ENCODE results near the gene C2orf69. TPM values are rescaled to one million over a fixed set of nuclear protein-coding genes. Genes with fewer than 3 reads are reported as not detected.

C2orf69 gene
- total and polyA plus RNA-seq, 2 of the 13 experiments (the other 11 are each of a cell fraction or from before 2014, with no cell fraction given): 4.8 to 19.3 TPM

- TF ChIP-seq, protein P1, sequence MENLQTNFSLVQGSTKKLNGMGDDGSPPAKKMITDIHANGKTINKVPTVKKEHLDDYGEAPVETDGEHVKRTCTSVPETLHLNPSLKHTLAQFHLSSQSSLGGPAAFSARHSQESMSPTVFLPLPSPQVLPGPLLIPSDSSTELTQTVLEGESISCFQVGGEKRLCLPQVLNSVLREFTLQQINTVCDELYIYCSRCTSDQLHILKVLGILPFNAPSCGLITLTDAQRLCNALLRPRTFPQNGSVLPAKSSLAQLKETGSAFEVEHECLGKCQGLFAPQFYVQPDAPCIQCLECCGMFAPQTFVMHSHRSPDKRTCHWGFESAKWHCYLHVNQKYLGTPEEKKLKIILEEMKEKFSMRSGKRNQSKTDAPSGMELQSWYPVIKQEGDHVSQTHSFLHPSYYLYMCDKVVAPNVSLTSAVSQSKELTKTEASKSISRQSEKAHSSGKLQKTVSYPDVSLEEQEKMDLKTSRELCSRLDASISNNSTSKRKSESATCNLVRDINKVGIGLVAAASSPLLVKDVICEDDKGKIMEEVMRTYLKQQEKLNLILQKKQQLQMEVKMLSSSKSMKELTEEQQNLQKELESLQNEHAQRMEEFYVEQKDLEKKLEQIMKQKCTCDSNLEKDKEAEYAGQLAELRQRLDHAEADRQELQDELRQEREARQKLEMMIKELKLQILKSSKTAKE (CRISPR knock-in tag; IDR thresholded peaks at IDR 0.05; ENCODE audit: borderline replicate concordance): no peak
- TF ChIP-seq ZNF572 (CRISPR knock-in tag; IDR thresholded peaks at IDR 0.05) (no peak), PBX3 (CRISPR knock-in tag; IDR thresholded peaks at IDR 0.05; ENCODE audit: borderline replicate concordance) (no peak), ZNF605 (CRISPR knock-in tag; IDR thresholded peaks at IDR 0.05) (peak; percentile 90; the same call in 1 of the 2 replicates), RORA (CRISPR knock-in tag; IDR thresholded peaks at IDR 0.05) (no peak), ZSCAN25 (CRISPR knock-in tag; IDR thresholded peaks at IDR 0.05) (no peak), SIN3B (IDR thresholded peaks at IDR 0.05; ENCODE audit: low read length) (no peak), ZNF569 (CRISPR knock-in tag; IDR thresholded peaks at IDR 0.05; ENCODE audit: borderline replicate concordance) (0 out of 2 replicates have a peak, but pooled peaks have one; percentile 34), HHEX (CRISPR knock-in tag; IDR thresholded peaks at IDR 0.05) (no peak), RFX1 (IDR thresholded peaks at IDR 0.05) (no peak), BRD4 (CRISPR knock-in tag; IDR thresholded peaks at IDR 0.05) (no peak), ZNF768 (CRISPR knock-in tag; IDR thresholded peaks at IDR 0.05) (no peak), MED8 (CRISPR knock-in tag; IDR thresholded peaks at IDR 0.05; ENCODE audit: insufficient replicate concordance) (peak; percentile 7), SAP130 (CRISPR knock-in tag; IDR thresholded peaks at IDR 0.05; ENCODE audit: low read depth) (no peak), NKX3-1 (CRISPR knock-in tag; IDR thresholded peaks at IDR 0.05) (no peak), ZNF766 (CRISPR knock-in tag; IDR thresholded peaks at IDR 0.05; ENCODE audit: borderline replicate concordance) (no peak), ZNF644 (CRISPR knock-in tag; IDR thresholded peaks at IDR 0.05; ENCODE audit: low read depth) (no peak), DNMT1 (CRISPR knock-in tag; IDR thresholded peaks at IDR 0.05) (no peak), MIER3 (CRISPR knock-in tag; IDR thresholded peaks at IDR 0.05; ENCODE audit: borderline replicate concordance) (no peak), IKZF4 (CRISPR knock-in tag; IDR thresholded peaks at IDR 0.05; ENCODE audit: borderline replicate concordance, low read depth, not compliant biosample characterization) (no peak), ZNF577 (CRISPR knock-in tag; IDR thresholded peaks at IDR 0.05; ENCODE audit: borderline replicate concordance, low read depth) (no peak), ZNF782 (CRISPR knock-in tag; IDR thresholded peaks at IDR 0.05; ENCODE audit: borderline replicate concordance) (no peak), RFX3 (CRISPR knock-in tag; IDR thresholded peaks at IDR 0.05) (no peak)
These were observed 598 bp upstream of the C2orf69 start (continued) for GRCh38 chr2:199910338-199911051.

All from HepG2 (cell line).